Tibial nerve (tissue), 4 donors: ENCODE data around the gene RBM44.

Source experiments
- EP300 ChIP-seq, 2 donors: sonication (generic); formaldehyde crosslinking; IDR thresholded peaks; one replicate each; pipeline ENCODE4 v1.6.1; 2017; ENCODE audit warnings: antibody characterized with exemption in 2 of 2, mild to moderate bottlenecking in 1 of 2
- POLR2A ChIP-seq, 2 donors: fragments of 450-650 bp; IDR thresholded peaks; one replicate each; pipeline ENCODE4 v1.6.1; 2017; ENCODE audit warnings: antibody characterized with exemption in 2 of 2, mild to moderate bottlenecking in 2 of 2, moderate library complexity in 2 of 2
- TF ChIP-seq, protein P1 (sequence below), 5 experiments: fragments of 200-600 bp in 3 of 5; fragments of 450-650 bp in 2 of 5; sonication (generic) in 3 of 5; IDR thresholded peaks; one replicate each; pipeline ENCODE4 v1.5.1; 2016 to 2019; ENCODE audit warnings: antibody characterized with exemption in 5 of 5, mild to moderate bottlenecking in 3 of 5, moderate library complexity in 2 of 5

DNA sequence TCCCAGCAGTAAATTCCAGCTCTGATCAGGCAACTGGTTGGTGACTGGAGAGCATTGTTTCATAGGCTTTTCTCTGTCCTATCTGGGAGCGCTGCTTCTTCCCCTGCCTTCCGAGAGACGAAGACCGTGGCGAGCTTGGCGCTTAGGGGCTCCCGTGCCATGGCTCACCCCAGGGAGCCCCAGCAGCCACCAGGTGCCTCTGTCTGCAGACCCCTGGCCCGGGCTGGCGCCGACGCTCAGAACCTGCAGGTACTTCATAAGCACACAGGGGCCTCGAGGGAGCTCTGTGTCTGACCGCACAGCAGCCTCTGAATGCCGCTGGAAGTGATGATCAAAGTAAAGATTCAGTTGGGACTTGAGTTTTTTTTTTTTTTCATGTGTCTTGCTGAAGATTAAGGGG is 19.1 kb upstream of the RBM44 start:
- TF ChIP-seq, protein P1, sequence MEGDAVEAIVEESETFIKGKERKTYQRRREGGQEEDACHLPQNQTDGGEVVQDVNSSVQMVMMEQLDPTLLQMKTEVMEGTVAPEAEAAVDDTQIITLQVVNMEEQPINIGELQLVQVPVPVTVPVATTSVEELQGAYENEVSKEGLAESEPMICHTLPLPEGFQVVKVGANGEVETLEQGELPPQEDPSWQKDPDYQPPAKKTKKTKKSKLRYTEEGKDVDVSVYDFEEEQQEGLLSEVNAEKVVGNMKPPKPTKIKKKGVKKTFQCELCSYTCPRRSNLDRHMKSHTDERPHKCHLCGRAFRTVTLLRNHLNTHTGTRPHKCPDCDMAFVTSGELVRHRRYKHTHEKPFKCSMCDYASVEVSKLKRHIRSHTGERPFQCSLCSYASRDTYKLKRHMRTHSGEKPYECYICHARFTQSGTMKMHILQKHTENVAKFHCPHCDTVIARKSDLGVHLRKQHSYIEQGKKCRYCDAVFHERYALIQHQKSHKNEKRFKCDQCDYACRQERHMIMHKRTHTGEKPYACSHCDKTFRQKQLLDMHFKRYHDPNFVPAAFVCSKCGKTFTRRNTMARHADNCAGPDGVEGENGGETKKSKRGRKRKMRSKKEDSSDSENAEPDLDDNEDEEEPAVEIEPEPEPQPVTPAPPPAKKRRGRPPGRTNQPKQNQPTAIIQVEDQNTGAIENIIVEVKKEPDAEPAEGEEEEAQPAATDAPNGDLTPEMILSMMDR (IDR thresholded peaks at IDR 0.05), result no peak
- TF ChIP-seq EP300 (IDR thresholded peaks at IDR 0.05), result no peak
- no peak for TF ChIP-seq POLR2A (IDR thresholded peaks at IDR 0.05)
